OCI-M2 (cell line): ENCODE measurements around the gene ATG2B.

Source experiments
- DNase-seq: peaks from one replicate; lab custom pipeline; 2025; ENCODE audit not compliant: unreplicated experiment; lab: John Stamatoyannopoulos, UW

Gene ATG2B

DNA sequence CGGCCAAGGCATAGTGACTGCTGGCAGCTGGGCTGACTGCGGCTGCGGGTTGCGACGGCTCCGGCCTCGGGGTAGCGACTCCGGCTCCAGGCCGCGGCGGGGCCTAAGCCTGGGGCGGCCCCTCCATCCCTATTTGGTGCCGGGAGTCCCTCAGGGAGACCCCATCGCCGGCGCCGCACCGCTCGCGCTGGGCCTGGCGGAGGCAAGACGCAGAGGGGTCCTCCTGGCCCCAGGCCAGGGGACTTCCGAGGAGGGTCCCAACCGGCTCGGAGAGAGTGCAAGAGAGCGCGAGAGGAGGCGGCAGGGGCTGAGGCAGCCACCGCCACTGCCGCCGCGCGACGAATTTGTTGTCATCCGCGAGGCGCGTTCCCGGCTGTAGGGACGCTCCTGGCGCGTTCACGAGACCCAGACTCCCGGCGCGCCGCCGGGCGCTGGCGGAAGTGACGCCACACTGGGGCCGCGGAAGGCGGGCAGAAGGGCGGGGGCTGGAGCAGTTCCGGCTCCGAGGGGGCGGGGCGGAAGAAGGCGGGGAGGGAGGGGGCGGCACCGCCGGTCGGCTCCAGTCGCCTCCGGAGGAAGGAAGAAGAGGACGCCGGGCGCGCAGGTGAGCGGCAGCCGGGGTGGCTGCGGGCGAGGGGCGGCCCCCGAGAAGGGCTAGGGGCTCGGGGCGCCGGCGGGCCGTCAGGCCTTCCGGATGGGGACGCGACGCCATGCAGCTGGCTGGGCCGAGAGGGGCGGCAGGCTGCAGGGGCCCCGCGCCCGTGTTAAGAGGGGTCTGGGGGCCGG lies at the start of gene ATG2B, which contains the start of gene GSKIP:
ATG2B (minus strand) TSS at position 377 of the 786 bp plus-strand sequence; CDS start at position 12, 365 bp downstream.
GSKIP (plus strand) TSS at position 562 of the 786 bp plus-strand sequence. CDS start 18,722 bp downstream, outside the sequence.
- peak; percentile 73 for DNase-seq

DNA sequence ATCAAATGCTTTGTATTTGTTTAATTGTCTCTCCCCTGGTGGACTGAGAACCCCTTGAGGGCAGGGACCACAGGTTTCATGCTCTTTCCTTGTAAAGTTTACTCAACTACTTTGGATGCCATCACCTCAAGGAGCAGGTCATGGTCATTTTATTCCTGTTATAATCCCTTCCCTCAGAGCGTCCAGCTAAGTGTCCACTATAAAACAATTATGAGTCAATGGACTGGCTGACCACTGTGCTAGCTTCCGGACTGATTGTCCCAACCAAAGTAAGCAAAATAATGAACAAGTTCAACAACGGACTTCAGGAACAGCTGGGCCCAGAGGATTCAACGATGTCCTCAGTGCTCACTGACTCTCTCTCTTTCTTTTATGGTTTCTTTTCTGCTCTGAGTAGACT lies 47.0 kb upstream of the ATG2B start:
- DNase-seq, result no peak

DNA sequence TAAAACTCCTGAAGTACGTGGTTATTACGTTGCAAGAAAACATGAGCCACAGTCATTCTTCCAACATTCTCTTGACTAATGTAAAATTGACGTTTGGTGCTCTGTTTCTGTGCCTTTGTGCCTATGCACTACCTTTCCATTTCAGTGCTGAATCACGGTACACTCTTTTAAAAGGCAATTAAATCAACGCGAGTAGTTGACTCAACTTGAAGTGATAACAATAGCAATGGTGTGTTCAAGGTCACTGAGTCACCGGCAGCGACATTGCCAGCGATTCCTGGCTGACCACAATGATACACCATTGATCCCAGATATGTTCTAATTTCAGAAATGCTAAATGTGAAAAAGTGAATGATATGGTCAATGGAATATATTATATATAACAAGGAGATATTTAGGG lies 46.6 kb upstream of the ATG2B start:
- DNase-seq, result no peak

GRCh38 chr14:96408608-96409007 lies 45.5 kb upstream of the ATG2B start:
- DNase-seq, result no peak

- DNase-seq, result peak; percentile 56
These were observed 44.9 kb upstream of the ATG2B start for GRCh38 chr14:96407935-96408570.

DNA sequence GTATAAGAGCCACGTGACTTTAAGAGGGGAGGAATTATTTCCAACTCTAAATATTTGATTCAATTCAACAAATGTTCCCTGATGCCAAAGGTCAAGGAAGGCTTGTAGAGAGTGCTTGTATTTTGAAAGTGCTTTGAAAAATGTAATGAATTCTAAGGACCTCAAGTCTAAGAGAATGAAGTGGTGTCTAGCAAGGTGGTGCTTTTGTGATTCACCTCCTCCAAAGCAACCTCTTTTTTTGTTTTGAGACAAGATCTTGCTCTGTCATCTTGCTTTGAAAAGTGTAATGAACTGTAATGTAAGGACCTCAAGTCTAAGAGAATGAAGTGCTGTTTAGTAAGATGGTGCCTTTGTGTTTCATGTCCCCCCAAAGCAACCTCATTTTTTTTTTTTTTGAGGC lies 42.5 kb upstream of the ATG2B start:
- no peak for DNase-seq

GRCh38 chr14:96403409-96403808 lies 40.3 kb upstream of the ATG2B start:
- no peak for DNase-seq

- DNase-seq, result no peak
These were observed 37.4 kb upstream of the ATG2B start for GRCh38 chr14:96400495-96400894.

DNA sequence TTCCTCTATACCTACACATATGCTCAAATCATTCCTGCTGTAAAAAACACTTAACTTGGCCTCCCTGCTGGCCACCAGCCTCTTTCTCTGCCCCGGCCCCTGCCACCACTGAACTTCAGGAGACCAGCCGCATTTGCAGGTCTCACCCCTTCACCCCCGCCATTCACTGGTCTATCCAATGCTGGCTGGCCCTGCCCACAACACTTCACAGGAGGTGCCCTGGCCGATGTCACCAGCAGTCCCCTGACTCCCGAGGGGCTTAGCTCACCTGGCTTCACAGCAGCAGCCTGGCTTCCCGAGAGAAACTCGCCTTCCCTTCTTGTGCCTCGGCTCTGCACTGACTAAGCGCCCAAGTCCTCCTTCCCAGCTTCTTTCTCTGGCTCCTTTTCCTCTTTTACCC lies 36.3 kb upstream of the ATG2B start:
- DNase-seq, result no peak

- DNase-seq, result no peak
These were observed 35.8 kb upstream of the ATG2B start for GRCh38 chr14:96398921-96399320.

GRCh38 chr14:96398432-96398831 lies 35.3 kb upstream of the ATG2B start:
- DNase-seq, result no peak

- no peak for DNase-seq
These were observed 31.1 kb upstream of the ATG2B start for GRCh38 chr14:96394047-96394815.

GRCh38 chr14:96393071-96393691 lies 30.0 kb upstream of the ATG2B start:
- DNase-seq, result no peak

DNA sequence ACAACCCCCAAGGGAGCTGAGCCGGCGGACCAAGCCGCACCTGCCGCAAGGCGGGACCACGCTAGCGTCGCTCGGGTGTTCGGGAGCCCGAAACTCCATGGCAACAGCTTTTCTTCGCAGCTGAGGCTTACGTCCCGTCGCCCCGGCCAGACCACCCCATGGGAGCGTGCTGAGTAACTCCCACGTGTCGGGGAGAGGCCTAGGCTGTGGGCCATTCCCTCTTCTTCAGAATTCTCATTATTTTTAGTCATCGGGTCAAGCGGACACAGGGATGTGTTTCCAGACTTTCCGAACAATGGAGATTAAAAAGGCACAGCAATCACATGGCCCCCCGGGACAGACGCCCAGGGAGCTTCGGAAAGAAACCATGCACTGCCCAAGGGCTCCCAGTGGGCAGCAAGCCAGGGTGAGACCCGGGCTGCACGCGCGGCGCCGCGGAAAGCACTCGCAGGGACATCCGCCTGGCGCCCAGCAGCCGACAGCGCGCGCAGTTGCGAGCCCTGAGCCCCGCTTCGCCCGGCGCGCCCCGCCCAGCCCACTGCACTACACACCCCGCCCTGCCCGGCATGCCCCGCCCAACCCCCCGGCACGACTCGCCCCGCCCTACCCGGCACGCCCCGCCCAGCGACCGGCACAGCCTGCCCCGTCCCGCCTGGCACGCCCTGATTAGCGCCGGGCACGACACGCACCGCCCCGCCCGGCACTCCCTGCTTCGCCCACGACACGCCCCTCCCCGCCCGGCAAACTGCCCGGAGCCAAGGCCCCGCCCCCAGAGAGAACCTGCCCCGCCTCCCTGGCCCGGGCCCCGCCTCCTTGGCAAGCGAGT lies 28.4 kb upstream of the ATG2B start:
- peak; percentile 83 for DNase-seq

GRCh38 chr14:96390965-96391292 lies 27.8 kb upstream of the ATG2B start:
- DNase-seq, result no peak

DNA sequence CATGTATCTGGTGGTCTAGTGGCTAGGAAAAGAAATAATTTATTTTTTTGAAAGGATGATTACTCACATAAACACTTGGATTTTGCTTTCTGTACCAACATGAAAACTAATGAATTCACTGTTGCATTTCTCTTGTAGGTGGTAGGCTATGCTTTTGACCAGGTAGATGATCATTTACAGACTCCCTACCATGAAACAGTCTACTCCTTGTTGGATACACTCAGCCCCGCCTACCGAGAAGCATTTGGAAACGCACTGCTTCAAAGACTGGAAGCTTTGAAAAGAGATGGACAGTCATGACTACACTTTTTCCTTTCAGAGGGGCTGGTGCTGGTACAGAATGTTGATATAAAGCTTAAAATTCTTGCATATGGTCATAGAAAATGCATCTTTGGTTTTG lies 22.2 kb upstream of the ATG2B start:
- no peak for DNase-seq

DNA sequence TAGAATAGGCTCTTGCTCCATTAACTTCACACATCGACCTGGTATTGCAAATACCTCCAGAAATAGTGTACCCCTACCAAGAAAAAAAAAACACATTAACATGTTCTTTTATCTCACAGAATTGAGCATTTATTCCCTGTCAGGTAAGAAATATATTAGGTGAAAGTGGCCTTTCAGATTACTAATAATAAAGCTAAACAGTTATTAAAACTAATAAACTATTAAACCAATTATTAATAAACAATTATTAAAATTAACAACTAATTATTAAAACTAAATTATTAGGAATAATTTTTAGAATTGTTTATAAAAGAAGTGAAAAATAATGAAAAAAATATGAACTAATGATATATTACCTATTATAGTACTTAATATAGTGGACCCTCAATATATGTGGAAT lies 21.6 kb upstream of the ATG2B start:
- DNase-seq, result no peak

- no peak for DNase-seq
These were observed 20.9 kb upstream of the ATG2B start for GRCh38 chr14:96384053-96384452.

GRCh38 chr14:96383445-96383844 lies 20.3 kb upstream of the ATG2B start:
- DNase-seq, result no peak

DNA sequence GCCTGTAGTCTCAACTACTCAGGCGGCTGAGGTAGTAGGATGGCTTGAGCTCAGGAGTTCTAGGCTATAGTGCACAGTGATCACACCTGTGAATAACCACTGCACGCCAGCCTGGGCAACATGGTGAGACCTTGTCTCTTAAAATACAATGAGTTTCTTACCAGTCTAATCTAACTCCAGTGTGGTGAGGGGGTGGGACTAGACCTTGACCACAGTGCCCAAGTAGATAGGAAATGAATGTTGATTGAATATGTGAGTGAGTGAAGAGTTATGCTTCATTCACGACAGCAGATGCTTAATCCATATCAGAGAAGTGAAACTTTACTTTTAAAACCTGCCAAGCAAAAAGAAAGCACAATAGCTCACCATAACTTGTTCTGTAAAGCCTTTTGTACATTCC lies 17.6 kb upstream of the ATG2B start:
- no peak for DNase-seq

- DNase-seq, result no peak
These were observed 13.0 kb upstream of the ATG2B start for GRCh38 chr14:96376093-96376492.
